ENCODE results near the gene PGAP3.

Gene PGAP3

GRCh38 chr17:39671651-39672521 is 16.0 kb downstream of the PGAP3 start:
- DNase-seq, result peak in 1 of 2 donors; percentile 44

GRCh38 chr17:39670746-39671145 is 17.1 kb downstream of the PGAP3 start:
- no peak for DNase-seq

- no peak for DNase-seq
These were observed 17.7 kb downstream of the PGAP3 start for GRCh38 chr17:39669897-39670735.

- DNase-seq, result peak in 1 of 2 donors; percentile 54
These were observed 19.6 kb downstream of the PGAP3 start, which contains the start of gene PNMT for GRCh38 chr17:39667945-39668924. PNMT (plus strand) TSS chr17:39668453; CDS start chr17:39668476, 23 bp downstream.

GRCh38 chr17:39667262-39667944 is 20.5 kb downstream of the PGAP3 start:
- DNase-seq, result no peak

GRCh38 chr17:39666601-39667261 is 21.1 kb downstream of the PGAP3 start:
- no peak for DNase-seq

GRCh38 chr17:39666231-39666600 is 21.6 kb downstream of the PGAP3 start:
- DNase-seq, result no peak

GRCh38 chr17:39665642-39666224 is 22.1 kb downstream of the PGAP3 start:
- no peak for DNase-seq

- DNase-seq, result no peak
These were observed 23.0 kb downstream of the PGAP3 start, which contains the start of gene TCAP for GRCh38 chr17:39664581-39665561. TCAP (plus strand) TSS chr17:39665349; CDS start chr17:39665360, 11 bp downstream.

- DNase-seq, result no peak
These were observed 23.9 kb downstream of the PGAP3 start for GRCh38 chr17:39663688-39664580.

- DNase-seq, result no peak
These were observed 24.5 kb downstream of the PGAP3 start for GRCh38 chr17:39663340-39663687.

GRCh38 chr17:39662551-39663339 is 25.1 kb downstream of the PGAP3 start:
- no peak for DNase-seq

GRCh38 chr17:39661744-39662541 is 25.9 kb downstream of the PGAP3 start:
- no peak for DNase-seq

GRCh38 chr17:39660397-39661385 is 27.2 kb downstream of the PGAP3 start:
- DNase-seq, result no peak

GRCh38 chr17:39660011-39660360 is 27.9 kb downstream of the PGAP3 start:
- DNase-seq, result no peak

Data from inflammatory macrophage (primary cell).